GM21447 (cell line): Measurements from ENCODE around the gene PARVB.
"Not testable (repeated sequence)": the region's sequence is repeated elsewhere in the genome, so short reads cannot be mapped to it uniquely, and the experiment has no call there.

Experiments
- ATAC-seq: cut with Tn5 transposase; IDR thresholded peaks from one replicate; pipeline ENCODE4 v1.9.1; 2021; ENCODE audit not compliant: unreplicated experiment

Gene PARVB

DNA sequence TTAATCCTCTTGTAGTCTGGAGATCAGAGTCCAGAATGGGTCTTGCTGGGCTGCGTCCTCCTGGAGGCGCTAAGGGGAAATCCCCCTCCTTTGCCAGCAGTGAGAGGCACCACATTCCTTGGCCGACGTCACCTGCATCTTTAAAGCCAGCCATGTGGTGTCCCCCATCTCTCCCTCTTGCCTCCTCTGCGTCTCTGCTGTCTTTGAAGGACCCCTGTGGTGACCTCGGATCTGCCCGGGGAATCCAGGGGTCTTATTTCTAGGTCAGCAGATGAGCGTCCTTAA lies 27.2 kb upstream of the PARVB start:
- ATAC-seq, result no peak

DNA sequence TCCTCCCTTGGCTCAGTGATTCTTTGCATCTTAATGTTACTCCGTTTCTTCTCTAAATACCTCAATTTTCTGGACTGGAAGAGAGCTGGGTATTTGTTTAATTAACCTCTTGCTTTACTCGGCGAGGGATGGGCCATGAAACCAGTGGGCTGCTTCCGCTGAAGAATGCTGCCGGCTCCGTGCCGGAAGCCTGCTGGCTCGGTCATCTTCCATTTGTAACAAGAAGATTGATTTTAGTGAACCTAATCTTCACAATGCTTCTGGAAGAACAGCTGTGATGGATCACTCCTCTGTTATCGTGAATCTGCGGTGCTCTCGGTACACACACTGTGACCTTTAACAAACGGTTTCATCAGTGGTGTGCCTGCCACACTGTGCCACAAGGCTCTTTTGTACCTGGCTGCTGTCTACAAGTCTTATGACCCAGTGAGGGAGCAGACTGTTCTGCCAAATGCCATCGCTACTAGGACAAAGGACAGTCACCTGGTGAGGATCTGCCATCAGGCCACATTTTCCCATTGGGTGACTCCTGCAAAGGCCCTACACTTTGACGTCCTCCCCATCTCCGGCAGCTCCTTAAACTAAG lies 25.3 kb upstream of the PARVB start:
- ATAC-seq, result no peak

DNA sequence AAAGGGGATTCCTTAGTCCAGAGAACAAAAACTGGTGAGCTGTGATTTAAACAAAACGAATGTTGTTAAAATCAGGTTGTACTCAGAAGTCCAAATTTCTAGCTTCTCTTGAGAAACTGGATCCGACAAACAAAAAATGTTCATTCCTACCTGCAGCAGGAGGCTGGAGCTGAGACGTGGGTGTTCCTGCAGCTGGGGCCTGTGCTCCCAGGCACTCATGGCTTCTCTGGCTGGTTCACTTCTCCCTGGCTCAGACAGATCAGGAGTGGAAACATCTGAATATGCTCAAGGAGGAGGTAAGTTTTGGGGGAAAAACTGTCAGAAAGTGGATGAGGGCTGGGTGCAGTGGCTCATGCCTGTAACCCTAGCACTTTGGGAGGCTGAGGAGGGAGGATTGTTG lies 24.7 kb upstream of the PARVB start:
- ATAC-seq, result no peak

DNA sequence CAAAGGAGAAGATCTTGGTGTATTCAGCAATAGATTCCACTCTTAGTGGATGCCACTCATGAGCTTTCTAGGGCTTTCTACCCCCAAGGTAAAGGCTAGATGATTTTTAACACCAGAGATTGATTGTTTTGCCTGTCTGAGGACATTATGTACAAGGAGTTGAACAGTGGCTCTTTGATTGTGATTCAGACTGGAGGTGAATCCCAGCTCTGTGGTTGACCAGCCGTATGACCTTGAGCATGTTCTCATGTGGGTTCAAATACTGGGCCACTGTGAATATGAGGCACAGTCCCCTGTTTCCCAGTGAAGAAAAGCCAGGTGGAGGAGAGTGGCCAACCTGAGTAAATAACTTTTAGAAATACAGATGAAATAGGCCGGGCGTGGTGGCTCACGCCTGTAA lies 24.0 kb upstream of the PARVB start:
- ATAC-seq, result no peak

DNA sequence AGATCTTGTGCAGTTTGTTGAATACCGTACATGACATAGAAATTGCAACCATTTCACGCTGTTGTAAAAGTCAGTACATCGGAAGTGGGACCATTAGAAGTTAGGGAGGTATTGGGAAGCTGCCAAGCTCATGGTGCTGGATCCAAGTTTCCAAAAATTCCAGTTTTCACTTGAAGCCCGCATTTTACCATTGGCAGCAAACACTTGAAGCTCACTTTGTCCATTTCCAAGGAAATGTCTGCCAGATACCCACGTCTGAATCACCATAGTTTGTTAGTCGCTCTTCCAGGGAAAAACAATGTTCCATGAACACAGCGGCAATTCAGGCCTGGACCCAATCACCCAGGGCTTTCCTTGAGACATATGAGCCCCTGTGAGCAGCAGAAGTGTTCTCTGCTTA lies 22.6 kb upstream of the PARVB start:
- ATAC-seq, result no peak

DNA sequence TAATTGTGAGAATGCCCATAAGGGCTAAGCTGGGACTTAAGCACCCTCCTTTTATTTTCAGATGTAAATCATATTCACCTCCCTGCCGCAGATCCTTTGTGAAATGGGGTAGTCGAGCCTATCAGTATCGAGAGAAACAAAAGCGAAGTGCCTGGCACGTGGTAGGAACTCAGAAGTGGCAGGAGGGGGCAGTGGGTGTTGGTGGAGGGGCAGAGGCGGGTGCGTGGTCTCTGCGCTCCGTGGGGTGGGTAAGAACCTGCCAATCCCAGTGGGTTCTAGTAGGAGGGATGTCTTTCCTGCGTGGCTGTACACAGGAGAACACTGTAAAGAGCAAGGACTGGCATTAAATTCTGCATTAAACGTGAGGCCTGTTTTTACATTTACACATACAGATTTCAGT lies 21.8 kb upstream of the PARVB start:
- no peak for ATAC-seq

DNA sequence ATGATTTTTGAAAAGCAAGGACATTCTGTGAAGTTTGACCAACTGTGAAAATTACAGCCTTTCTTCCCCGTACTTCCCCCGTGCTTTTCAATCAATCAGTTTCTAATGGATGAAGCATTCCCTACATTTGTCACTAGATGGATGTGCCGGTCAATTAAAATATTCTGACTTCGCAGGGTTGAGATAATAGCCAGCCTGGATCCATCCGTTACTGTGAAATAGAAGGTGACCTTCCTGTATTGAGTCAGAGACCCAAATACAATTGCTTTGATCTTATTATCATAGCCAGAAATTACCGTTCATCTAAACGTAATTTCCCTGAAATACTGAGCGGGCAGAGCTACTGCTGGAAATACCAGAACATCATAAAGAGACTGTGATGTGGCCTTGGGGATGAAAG lies 21.1 kb upstream of the PARVB start:
- no peak for ATAC-seq

DNA sequence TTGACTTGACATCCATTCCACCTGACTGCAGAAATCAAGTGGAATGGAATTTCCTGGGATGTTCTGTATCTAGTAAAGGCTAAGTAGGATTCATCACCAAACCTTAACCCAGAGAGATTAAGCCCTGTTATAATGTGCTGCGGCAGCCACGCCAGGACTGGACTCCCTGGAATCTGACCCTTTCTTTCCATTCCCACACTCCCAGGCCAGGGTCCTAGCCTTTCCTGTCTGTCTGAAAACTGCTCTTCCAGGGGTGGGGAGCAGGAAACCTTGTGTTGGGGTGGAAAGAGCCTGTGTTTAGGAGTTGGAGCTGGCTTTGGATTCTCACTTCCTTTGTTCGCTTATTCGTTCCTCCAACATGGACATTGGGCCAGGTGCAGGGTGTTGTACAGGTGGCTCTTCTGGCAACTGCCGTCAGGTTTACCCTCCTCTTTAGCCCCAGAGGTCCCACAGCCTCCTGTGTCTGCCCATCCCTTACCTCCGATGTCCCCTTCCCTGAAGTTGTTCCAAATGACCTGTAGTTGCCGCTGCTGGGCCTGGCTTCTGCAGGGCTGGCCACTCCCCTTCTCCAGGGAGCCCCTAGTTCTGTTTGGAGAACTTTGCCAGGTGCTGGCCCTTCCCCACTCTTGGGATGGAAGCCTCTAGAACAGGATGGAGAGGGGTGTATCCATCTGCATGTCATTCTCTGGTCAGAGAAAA lies 20.5 kb upstream of the PARVB start:
- no peak for ATAC-seq

DNA sequence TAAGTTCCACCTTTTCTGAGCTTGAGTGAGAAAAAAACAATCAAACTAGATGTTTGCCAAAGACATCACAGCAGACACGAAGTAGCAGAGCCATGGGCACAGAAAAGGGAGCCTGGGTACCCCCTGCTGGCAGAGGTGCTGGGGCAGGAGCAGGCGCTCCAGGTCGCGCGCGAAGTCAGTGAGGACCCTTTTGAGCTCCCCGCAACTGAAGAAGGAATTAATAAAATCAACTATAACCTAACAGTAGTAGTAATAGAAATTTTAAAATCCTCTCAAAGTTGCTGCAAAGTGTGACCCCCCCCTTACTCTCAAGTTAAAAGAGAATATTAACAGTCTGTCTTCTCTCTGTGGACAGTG lies 20.0 kb upstream of the PARVB start:
- no peak for ATAC-seq

DNA sequence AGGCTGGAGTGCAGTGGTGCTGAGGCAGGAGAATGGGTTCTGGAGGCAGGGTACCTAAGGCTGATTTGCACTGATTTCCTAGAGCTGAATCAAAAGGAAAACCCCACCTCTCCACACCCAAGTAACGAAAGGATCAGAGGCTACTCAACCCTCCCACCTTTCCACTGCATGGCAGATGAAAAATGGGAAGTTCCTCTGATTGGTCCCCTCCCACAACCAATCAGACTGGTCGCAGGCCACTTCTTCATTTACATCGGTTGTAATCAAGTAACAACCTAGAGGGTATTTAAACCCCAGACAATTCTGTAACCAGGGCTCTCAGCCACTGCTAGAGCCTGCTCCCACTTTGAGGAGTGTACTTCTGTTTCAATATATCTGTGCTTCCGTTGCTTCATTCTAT lies 18.6 kb upstream of the PARVB start:
- no peak for ATAC-seq

DNA sequence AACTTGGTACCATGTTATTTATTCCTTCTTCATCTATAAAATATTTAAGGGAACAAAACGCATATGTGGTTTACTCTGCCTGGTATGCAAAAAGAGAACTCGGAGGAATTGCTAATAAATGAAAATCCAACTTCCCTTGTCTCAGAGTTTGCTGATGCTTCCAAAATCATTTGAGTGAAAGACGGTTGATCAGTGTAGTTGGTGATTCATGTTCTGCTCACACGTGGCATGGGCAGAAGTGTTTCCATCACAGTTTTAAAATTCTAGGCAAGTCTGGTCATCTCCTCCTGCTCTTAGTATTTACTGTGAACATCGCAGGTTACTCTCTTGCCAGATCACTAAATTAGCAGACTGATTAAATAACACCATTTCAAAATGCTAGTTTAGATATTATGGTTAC lies 11.9 kb upstream of the PARVB start:
- ATAC-seq, result no peak

DNA sequence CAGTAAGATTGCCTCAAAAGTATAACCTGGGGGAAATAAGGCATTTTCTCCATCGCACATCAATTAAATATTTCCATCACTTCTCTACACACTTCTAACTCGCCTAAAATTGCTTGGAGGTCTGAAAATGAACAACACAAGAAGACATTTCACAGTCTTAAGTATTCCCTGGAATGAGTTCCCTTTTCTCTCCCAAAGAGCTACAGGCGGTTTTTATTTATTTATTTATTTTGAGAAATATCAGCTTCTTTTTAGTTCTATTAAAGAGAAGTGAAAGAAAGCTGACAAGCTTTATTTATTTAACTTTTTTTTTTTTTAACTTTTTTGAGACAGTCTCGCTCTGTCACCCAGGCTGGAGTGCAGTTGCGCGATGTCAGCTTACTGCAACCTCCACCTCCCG lies 11.5 kb upstream of the PARVB start:
- ATAC-seq, result no peak

DNA sequence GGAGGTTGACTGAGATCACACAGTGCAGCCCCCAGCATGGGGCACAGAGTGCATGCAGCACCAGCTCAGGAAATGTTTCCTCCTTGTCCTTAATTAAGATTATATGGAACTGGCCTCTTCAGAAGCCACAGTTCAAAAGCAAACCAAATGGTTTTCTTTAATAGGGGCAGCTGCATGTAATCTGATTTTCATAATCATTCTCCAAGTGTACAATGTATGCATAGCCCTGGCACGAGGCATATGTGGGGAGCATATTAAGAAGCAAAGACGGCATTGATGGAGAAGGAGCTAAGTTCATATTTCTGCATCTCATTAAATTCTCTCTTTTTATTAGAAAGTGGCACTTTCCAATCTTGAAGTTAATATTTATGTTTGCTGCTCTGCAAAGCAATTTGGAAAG lies 9.9 kb upstream of the PARVB start:
- ATAC-seq, result no peak

DNA sequence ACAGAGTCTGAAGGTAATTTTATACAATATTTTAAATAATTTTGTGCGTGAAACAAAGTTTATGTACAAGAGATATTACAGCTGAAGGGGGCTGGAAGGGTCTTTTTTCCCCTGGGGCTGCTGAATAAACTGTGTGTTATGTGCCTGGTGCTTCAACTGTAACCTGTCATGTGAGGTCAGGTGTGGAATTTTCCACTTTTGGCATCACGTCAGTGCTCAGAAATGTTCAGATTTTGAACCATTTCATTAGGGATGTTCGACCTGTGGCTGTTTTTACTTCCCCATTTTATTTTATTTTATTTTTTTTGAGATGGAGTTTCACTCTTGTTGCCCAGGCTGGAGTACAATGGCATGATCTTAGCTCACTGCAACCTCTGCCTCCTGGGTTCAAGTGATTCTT lies 7.5 kb upstream of the PARVB start:
- ATAC-seq, result not testable (repeated sequence)

DNA sequence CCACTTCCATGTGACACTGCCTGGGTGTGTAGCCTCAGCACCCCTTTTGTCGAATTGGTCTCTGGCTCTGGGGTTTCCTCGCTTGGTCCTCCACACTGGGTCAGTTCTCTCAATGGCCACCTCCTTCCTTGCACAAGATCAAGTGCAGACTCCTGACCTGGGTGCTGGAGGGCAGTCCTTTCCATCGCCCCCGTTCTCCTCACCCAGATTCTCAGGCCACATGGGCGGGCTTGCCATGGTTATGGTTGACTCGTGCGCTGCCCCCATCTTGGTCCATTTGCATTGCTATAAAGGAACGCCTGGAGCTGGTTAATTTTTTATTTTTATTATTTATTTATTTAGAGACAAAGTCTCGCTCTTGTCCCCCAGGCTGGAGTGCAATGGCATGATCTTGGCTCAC lies 5.5 kb upstream of the PARVB start:
- ATAC-seq, result no peak

DNA sequence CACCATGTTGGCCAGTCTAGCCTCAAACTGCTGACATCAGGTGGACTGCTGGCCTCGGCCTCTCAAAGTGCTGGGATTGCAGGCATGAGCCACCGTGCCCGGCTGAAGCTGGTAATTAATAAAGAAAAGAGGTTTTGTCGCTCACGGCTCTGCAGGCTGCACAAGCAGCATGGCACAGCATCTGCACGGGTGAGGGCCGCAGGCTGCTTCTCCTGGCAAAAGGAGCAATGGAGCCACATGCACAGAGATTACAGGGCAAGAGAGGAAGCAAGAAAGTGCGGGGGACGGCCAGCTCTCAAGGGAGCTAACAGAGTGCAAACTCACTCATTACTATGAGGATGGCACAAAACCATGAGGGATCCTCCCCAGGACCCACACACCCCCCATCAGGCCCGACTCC lies 4.7 kb upstream of the PARVB start:
- ATAC-seq, result no peak

DNA sequence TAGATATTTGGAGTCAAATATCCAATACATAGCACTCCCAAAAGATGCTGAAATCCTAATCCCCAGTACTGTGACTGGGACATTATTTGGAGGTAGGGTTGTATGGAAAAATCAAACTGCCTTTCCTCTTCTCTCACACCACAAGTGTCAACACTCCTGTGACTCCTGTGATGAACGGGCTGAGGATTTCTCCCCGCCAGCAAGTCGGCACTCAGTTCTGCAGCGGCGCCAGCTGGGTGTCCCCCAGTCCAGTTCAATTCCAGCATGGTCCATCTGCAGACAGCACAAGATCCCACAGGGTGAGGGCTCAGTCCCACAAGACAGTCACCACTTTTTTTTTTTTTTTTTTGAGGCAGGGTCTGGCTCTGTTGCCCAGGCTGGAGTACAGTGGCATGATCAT lies 4.3 kb upstream of the PARVB start:
- no peak for ATAC-seq

DNA sequence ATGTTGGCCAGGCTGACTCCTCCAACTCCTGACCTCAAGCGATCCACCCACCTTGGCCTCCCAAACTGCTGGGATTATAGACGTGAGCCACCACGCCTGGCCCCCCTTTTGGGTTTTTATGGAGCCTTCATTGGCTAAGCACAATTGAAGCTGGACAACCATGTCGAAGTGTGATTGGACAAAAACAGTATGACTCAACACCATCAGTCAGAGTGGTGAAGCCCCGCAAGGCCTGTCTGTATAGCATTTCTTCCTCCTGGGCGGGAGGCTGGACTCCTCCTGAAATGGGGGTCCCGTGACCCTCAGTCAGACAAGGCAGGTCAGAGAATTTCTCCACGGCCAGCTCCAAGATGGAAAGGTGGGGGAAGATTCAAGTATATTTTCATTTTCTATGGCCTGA lies 3.1 kb upstream of the PARVB start:
- ATAC-seq, result no peak

DNA sequence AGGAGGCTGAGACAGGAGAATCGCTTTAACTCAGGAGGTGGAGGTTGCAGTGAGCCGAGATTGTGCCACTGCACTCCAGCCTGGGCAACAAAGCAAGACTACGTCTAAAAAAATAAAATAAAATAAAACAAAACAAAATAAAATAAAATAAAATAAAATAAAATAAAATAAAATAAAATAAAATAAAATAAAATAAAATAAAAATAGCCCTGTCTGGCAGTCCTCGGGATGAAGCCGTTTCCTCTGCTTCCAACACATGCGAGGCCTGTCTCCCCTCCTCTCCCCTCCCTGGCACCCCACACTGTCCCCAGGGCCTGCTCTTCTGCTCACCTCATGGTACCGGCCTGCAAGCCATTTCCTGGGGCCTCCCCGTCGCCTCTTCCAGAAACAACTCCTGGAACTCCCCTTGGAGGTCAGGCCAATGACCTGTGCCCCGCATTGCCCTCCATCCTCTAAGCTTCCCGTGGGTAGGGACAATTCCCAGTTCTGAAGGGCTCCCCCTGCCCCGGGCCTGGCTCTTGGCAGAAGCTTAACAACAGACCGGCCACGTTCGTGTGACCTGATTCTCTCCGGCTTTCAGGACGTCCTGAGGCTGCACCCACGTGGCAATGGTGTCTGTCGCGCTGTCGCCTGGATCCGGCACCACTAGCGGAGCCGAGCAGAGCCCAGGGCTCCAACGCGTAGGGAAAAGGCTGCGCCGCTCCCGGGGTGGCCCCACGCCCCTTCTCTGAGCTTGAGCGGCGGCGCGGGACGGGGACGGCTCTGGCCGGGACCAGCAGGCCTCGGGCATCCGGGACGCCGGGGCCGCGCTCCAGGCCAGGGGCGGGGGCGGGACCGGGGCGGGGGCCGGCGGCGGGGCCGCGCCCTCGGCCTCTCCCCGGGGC lies 456 bp upstream of the PARVB start:
- no peak for ATAC-seq

DNA sequence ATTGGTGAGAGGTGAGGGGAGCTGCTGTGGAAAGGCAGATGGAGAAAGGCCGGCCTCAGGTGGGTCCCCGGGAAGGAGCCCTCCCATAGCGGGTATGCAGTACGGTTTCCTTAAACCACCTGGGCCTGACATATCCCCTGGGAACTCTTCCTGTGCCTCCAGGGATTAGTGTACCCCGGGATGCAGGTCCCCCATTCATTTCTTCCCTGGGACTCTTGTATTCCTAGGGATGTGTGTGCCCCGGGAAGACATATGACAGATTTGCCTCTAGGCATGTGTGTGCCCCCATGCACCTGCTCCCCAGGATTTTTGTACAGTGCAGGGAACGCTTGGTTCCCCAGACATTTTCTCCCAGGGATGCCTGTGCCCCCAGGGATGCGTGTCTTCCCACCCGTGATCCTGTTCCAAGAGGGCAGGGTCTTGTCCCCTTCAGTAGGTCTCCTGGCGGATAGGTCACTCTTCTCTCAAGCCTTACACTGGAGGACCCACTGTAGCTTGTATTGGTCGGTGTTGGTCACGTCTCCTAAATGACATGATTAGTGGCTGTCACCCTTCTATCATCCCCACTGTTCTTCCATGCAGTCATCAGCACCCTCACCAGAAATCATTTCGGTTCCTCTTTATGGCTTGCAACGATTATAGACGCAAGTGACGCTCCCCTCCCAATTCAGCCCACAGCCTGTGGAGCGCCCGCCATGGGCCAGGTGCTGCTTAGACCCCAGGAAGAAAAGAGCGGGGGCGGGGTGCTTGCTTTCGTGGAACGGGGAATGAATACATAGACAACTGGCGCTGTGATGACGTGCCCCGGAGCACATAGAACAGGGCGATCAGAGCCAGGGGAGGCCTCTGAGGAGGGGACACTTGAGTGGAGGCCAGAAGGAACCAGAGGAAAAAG lies 1.3 kb downstream of the PARVB start:
- peak; percentile 46 for ATAC-seq

DNA sequence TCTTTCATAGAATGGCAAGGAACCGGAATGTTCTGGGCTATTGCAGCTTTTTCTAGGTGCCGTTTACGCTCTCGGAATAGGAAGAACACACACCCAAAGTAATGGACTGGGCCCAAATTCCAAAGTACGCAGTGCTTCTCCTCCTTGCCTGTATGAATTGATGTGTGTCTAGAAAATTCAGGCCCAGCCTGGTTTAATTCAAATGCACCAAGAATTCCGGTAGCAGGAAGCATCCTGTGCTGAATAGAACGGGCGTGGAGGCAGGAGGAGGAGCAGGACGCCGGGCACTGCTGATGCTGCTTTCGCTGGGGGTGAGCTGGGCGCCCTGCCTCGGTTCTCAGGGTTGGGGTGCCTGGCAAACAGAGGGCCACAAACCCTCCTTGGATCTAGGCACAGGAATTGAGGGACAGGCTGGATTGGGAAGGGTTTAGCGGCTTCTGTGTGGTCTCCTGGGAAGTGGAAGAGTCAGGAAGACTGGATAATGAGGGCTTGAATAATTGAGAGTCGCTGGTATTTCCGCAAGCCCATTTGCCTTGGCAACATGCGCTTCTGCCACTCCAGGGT lies 2.0 kb downstream of the PARVB start:
- no peak for ATAC-seq
